SKM-1 treated with dmso at 0.1 percent for 144 hours (cell line): ENCODE measurements around the gene GUSB.
A peak's percentile ranks its signal among the peaks of the same experiment; 100 is the strongest.
"Not testable (repeated sequence)": the region's sequence is repeated elsewhere in the genome, so short reads cannot be mapped to it uniquely, and the experiment has no call there.

Experiments used
- DNase-seq: peaks from one replicate; lab custom pipeline; 2025; ENCODE audit not compliant: unreplicated experiment; lab: John Stamatoyannopoulos, UW

GUSB gene

DNA sequence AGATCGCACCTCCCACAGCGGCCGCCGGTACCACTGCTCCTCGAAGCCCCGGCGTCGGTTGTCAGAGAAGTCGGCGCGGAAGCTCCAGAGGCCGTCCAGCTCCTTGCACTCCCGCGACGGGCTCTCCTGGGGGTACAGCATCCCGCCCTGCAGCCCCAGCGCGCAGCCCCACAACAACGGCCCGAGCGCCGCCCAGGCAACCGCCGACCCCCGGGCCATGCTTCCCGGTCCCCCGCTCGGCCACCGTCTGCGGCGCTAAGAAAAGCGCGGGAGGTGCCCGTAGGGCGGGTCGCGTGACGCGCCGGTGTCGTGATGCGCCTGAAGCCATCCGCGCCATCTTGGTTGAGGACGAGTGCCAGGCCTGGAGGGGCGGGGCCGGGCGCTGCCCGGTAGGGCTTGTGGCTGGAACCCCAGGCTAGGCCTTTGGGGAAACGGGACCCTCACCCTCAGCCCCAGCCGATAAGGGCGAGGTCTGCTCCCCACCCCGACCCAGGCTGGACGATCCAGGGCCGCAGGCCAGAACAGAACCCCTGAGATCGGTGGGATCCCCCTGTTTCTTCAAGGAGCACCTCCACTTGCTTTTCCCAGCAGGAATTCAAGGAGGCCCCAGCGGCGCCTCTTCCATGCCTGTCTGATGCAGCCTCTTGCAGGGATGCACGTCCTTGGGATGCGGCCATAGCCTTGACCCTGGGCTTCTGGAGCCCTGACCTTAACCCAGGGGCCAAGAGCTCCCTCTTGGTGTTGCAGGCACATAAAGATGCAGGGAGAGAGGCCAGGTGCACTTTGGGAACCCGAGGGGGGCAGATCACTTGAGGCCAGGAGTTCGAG, at the start of gene GUSB:
GUSB (minus strand) TSS at position 249 of the 828 bp plus-strand sequence; CDS start at position 219, 30 bp downstream.
- peak; percentile 81 for DNase-seq

DNA sequence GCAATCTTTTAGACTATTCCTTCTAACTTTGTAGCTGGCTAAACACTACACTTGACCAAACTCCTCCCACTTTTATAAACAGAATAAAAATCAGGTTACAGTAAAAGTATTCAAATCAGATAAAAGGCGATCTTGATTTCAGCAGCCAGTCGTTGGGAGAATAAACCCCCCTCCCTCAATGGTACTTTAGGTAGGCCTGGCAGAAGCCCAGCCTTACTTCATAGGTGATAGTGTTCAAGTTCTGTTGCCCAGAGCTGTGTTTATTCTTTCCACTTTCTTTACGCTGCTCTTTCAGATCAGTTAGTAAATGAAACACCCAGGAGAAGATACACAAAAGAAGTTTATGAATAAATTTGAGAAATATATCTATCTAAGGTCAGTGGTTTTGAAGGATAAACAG, 46.3 kb upstream of the GUSB start:
- DNase-seq = not testable (repeated sequence)

DNA sequence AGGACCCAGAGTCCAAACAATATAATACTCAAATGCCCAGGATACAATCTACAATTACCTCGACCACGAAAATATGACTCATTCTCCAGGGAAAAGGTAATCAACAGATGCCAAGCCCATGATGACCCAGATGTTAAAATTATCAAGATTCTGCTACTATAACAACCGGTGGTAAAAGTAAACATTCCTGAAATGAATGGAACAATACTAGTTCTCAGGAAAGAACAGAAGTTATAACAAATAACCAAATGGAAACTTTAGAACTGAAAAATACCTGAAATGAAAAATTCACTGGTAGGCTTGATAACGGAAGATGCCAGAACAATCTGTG, 34.1 kb upstream of the GUSB start:
- no peak for DNase-seq

DNA sequence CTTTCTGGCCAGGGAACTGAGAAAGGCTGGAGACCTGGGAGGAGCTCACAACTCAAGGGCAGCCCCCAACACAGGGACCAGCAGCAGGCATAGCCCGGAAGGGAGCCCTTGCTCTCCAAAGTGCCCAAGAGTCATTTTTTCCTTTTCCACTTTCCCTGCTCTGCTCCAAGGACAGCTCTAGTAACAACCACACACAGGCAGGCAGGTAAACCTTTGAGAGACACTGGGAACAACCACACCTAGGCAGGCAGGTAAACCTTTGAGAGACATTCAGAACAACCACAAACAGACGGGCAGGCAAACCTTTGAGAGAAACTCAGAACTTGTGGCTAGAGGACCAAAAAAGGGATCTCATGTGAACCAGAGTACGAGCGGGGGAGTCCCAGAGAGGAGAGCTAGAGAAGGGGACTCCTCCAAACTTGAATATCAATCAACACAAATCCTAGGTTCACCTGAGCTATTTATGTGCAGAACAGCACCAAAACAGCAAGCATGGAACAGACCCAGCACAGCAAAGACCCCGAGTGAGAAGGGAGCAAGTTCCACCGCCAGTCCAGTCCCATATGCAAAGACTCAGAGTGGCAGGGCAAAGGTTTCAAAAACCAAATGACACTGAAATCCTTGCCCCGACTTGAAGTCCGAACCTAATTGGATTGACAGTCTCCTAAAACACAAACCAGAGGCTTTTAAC, 33.6 kb upstream of the GUSB start:
- DNase-seq = no peak

DNA sequence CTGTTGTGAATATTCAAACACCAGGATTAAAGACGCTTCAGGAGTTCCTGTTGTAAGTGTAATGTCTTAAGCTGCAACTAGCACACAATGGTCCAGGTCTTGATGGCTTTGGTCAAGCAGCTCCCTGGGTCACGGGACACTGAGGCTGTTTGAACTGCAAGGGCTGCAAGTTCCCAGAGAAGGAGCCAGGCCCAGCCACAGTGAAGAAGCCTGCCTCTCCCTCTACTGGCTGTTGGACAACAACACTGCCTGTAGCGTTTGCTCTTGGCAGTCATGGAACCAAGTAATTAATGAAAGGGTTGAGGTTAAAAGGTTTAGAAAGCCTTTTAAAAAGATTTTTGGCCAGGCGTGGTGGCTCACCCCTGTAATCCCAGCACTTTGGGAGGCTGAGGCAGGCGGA, 31.9 kb upstream of the GUSB start:
- DNase-seq = no peak

DNA sequence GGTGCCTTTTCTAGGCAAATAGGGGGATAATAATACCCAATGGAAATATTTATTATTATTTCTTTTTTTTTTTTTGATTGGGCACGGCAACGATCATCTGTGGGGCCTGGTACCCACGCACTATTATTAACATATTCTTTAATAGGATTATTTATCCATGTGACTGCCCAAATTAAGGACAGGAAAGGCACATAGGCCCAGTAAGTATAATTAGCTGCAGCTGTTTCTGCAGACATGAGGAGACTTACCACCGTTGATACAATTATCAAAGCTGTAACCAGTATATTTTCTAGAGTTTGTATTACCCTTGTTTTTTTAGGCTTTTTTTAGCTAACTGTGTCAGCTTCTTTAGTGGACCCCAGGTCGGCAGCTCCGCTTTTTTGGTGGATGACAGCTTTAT, 25.2 kb upstream of the GUSB start:
- DNase-seq = no peak

DNA sequence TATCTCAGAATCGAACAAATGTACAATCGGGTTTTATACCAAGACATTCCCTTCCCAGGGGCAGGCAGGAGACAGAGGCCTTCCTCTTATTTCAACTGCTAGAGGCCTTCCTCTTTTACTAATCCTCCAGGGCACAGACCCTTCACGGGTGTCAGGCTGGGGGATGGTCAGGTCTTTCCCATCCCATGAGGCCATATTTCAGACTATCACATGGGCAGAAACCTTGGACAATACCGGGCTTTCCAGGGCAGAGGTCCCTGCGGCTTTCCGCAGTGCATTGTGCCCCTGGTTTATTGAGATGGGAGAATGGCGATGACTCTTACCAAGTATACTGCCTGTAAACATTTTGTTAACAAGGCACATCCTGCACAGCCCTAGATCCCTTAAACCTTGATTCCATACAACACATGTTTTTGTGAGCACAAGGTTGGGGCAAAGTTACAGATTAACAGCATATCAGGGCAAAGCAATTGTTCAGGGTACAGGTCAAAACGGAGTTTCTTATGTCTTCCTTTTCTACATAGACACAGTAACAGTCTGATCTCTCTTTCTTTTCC, 23.2 kb upstream of the GUSB start:
- DNase-seq = peak; percentile 26

DNA sequence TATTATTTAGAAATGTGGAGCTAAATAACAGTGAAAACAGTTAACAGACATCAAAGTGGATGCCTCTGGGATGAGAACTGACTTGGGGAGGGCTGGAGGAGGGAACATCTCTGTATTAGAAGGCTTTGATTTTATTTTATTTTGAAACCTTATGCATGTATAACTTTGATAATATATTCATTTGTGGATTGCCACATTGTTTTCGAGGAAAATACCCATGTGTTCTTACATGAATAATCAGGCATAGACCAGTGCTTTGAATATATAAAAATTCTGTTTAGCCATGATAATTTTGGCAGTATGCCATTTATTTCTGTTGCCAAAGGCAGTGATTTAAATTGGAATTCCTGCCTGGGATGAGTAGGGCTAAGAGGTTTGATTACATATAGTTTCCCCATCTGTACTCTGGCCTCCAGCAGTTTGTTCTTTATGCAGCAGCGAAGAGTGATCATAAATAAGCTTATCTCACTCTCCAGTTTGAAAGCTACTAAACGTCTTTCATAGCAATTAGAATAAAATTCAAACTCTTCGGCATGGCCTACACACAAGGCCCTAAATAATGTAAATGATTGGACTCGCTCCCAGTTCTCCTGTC, 18.9 kb upstream of the GUSB start:
- not testable (repeated sequence) for DNase-seq

DNA sequence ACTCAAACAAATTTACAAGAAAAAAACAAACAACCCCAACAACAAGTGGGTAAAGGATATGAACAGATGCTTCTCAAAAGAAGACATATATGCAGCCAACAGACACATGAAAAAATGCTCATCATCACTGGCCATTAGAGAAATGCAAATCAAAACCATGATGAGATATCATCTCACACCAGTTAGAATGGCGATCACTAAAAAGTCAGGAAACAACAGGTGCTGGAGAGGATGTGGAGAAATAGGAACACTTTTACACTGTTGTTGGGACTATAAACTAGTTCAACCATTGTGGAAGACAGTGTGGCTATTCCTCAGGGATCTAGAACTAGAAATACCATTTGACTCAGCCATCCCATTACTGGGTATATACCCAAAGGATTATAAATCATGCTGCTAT, 13.0 kb upstream of the GUSB start:
- not testable (repeated sequence) for DNase-seq

DNA sequence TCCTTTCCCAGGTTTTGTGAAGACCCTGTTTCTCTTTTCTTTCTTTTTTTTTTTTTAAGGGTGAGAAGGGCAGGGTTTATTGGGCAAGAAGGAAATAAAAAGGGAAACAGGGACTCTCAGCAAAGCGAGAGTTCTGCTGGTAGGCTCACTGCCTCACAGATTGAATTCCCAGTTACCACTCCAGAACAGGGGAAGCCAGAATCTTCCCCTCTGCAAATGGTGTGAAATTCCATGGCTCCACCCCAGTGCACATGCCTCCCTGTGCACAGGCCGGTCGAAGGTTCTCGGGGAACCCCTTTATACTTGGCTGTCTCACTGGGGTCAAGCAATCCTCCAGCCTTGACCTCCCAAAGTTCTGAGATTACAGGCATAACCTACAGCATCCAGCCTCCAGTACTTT, 10.5 kb upstream of the GUSB start:
- no peak for DNase-seq

DNA sequence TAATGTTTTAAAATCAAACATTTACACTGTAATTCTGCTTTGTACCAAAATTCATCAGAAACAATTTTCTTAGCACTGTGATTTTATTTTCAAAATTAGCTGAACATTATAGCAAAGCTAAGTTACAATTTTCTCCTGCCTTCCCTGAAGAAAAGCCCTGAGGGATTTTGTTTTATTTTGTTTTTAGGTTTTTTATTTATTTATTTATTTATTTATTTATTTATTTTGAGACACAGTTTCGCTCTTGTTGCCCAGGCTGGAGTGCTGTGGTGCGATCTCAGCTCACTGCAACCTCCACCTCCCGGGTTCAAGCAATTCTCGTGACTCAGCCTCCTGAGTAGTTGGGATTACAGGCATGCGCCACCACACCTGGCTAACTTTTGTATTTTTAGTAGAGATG, 9.8 kb upstream of the GUSB start:
- DNase-seq = not testable (repeated sequence)

DNA sequence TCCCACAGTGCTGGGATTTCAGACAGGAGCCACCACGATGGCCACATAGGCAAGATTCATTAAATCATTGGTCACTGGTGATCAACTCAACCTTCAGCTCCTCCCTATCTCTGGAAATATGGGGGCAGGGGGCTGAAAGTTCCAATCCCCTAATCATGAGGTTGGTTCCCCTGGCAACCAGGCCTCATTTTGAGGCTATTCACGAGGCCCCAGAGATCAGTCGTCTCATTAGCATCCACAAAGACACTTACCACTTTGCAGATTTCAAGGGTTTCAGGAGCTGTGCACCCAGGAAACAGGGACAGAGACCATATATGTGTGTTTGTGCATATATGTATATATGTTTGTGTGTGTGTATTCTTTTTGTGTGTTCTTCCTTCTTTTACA, 7.7 kb upstream of the GUSB start:
- DNase-seq = no peak

DNA sequence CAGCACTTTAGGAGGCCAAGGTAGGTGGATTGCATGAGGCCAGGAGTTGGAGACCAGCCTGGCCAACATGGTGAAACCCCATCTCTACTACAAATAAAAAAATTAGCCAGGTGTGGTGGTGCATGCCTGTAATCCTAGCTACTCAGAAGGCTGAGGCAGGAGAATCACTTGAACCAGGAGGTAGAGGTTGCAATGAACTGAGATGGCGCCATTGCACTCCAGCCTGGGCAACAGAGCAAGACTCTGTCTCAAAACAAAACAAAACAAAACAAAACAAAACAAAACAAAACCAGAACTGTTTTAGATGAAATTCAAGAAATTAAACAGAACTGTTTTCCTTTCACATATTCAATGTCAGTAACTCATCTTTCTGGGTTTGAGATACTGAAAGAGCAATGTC, 6.5 kb upstream of the GUSB start:
- DNase-seq = not testable (repeated sequence)

DNA sequence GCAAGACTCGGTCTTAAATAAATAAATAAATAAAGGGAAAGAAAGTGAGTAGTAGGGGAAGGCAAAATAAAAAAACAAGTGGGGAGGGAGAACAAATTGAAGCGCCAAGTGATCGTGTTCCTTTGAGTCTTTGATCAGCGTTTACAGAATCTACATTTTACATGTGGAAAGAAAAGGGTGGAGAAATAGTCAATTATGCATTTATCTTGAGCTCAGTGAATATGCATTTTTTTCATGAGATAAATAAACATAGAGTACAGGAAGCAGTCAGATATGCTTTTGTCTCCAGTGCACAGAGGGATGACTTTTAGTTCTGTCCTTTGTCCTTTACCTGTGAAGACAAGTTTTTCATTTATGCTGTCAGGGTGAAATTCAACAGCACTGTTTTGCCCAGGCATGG, 6.1 kb upstream of the GUSB start:
- DNase-seq = no peak

DNA sequence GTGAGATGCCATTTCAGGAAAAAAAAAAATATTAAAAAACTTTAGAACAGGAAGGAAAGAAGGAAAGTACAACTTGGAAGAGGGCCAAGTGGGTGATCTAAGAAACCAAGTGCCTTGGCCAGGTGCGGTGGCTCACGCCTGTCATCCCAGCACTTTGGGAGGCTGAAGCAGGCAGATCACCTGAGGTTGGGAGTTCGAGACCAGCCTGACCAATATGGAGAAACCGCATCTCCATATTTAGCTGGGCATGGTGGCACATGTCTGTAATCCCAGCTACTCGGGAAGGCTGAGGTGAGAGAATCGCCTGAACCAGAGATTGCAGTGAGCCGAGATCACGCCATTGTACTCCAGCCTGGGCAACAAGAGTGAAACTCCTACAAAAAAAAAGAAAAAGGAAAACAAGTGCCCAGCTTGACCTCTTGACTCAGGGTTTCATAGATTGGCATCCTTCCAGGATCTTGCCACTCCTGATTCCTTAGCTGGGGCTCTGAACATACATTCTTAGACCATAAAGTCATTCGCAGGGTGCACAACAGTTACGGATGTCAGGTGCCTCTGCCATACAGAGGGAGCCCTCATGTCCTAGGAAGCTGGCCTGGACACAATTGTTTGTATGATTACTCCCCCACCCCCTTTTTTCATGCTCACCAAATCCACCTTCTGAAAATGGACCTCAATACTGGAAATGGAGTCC, 2.1 kb upstream of the GUSB start:
- no peak for DNase-seq

DNA sequence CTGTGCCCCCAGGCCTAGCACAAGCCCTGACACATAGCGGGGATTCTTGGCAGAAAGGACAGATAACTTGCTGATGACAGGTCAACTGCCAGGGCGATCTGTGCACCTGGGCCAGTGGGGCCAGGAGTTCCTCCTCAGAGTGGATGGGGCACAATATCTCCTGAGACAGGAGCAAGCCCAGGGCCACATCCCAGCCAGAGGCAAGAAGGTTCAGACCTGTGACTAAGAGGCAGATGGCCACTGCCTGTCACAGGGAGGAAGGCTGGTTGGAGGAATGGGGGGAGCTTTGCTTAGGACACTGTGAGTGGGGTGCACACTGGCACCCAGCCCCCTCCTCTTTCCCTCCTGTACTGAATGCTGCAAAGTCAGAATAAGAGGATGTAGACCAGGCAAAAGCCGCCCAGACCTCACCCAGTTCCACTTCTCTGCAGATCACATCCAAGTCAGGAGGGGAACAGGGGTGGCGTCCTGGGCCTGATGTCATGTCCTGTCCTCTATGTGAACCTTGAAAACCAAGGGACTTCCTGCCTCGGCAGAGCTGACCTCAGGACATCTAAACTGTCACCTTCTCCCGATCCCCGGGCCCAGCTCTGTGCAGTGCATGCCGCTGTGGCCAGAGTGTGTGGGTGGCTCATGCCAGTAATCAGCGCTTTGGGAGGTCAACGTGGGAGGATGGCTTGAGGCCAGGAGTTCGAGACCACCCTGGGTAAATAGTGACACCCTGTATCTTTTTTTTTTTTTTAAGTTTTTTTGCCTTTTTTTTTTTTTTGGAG, 1.3 kb downstream of the GUSB start:
- DNase-seq = peak; percentile 91

DNA sequence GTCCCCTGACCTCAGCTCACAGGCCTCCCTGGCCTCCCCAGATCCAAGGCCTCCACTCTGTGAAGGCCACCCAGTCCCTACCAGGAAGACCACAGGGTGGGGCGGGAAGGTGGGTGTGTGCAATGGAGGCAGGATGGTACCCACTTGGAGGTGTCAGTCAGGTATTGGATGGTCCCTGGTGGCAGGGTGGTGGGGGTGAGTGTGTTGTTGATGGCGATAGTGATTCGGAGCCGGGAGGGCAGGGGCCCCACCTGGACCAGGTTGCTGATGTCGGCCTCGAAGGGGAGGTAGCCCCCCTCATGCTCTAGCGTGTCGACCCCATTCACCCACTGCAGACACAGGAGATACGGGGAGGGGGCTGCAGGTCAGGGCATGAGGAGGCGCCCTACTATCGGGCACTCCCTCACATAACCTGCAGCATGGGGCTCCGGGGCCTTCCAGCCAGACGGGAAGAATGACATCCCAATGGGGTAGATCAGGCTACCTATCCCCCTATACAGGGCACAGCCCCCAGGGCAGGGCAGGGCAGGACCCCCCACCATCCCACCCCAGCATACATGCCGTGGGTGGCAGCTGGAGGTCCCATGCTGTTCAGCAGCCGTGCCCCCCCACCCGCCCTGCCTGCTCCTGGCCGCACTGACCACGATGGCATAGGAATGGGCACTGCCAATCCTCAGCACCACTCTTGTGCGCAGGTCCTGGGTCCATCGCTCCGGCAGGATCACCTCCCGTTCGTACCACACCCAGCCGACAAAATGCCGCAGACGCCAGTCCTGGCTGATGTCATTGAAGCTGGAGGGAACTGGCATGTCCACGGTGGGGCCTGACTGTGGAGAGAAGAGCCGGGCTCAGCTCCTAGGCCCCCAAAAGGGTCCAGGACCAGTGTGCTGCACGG, 2.2 kb downstream of the GUSB start:
- no peak for DNase-seq

DNA sequence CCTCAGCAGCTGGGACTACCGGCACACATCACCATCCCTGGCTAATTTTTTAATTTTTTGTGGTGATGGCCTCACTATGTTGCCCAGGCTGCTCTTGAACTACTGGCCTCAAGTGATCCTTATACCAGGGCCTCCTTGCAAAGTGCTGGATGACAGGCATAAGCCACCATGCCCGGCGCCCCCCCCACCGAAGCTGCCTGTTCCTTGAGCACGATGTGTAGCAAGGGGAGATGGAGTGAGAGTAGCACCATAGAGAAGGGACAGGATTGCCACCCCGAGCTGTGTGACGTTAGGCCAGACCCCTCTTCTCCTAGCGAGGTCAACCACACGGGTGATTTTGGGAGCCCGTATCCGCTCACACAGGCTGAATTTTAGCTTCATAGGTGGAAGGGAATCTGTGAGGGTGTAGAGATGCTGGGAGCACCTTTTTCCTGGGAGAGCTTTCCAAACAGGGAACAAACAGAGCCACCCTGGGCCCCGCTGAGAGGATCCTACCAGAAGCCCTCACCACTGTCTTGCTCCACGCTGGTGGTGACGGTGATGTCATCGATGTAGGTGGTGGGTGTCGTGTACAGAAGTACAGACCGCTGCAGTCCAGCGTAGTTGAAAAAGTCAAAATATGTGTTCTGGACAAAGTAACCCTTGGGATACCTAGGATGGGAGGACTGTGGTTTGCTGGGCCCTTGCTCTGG, 3.0 kb downstream of the GUSB start:
- DNase-seq = no peak

DNA sequence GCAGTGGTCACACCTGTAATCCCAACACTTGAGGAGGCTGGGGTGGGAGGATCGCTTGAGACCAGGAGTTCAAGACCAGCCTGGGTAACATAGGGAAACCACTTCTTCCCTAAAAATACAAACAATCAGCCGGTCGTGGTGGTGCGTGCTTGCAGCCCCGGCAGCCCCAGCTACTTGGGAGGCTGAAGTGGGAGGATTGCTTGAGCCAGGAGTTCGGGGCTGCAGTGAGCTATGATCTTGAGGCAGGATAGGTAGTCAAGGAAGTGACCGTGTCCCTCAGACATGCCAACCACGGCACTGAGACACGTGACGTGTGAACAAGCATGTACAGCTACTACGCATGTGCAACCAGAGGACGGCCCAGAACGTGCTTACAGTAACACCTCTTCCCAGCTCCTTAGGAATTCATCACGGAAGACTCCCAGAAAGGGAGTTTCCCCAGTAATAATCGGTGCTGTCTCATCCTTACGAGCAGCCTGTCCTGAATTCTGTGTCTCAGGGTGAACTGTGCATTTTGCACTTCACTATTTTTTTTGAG, 5.3 kb downstream of the GUSB start:
- DNase-seq = no peak
